NOMO-1 treated with DMSO at 0.1 percent for 48 hours (cell line): ENCODE data around the gene RFX6.
A peak's percentile ranks its signal among the peaks of the same experiment; 100 is the strongest.

Experiments
- DNase-seq: peaks from one replicate; lab custom pipeline; 2025; ENCODE audit not compliant: unreplicated experiment; lab: John Stamatoyannopoulos, UW

RFX6 gene

GRCh38 chr6:116888732-116889360 is 11.8 kb downstream of the RFX6 start:
- DNase-seq = no peak

- no peak for DNase-seq
Measured at GRCh38 chr6:116894669-116895068, 17.6 kb downstream of the RFX6 start.

- no peak for DNase-seq
Measured at GRCh38 chr6:116895935-116896334, 18.9 kb downstream of the RFX6 start.

- DNase-seq = no peak
Measured at GRCh38 chr6:116902634-116903033, 25.6 kb downstream of the RFX6 start.

GRCh38 chr6:116922853-116923548 is 46.0 kb downstream of the RFX6 start:
- DNase-seq = no peak

GRCh38 chr6:116924245-116924644 is 47.2 kb downstream of the RFX6 start:
- no peak for DNase-seq

- DNase-seq = no peak
Measured at GRCh38 chr6:116925088-116925794, 48.2 kb downstream of the RFX6 start.

- no peak for DNase-seq
Measured at GRCh38 chr6:116928677-116929076, 51.6 kb downstream of the RFX6 start.

- DNase-seq = no peak
Measured at GRCh38 chr6:116929825-116930224, 52.8 kb downstream of the RFX6 start.

- DNase-seq = no peak
Measured at GRCh38 chr6:116931456-116931855, 54.4 kb downstream of the RFX6 start.

GRCh38 chr6:116932496-116932895 is 55.5 kb downstream of the RFX6 start:
- DNase-seq = no peak

GRCh38 chr6:116933485-116933884 is 56.4 kb downstream of the RFX6 start:
- no peak for DNase-seq

- DNase-seq = no peak
Measured at GRCh38 chr6:116938305-116938704, 61.3 kb downstream of the RFX6 start.

GRCh38 chr6:116941727-116942126 is 64.7 kb downstream of the RFX6 start:
- no peak for DNase-seq

GRCh38 chr6:116945809-116946208 is 68.8 kb downstream of the RFX6 start:
- peak; percentile 14 for DNase-seq

GRCh38 chr6:116948533-116949304 is 71.7 kb downstream of the RFX6 start:
- DNase-seq = no peak

GRCh38 chr6:116949964-116950363 is 72.9 kb downstream of the RFX6 start:
- no peak for DNase-seq

GRCh38 chr6:116954335-116954734 is 77.3 kb downstream of the RFX6 start:
- DNase-seq = no peak

- DNase-seq = no peak
Measured at GRCh38 chr6:116954938-116955337, 77.9 kb downstream of the RFX6 start.

- no peak for DNase-seq
Measured at GRCh38 chr6:116955773-116956172, 78.7 kb downstream of the RFX6 start.

GRCh38 chr6:116963972-116964371 is 86.9 kb downstream of the RFX6 start:
- no peak for DNase-seq
